HCT116 (cell line): Measurements from ENCODE around the gene S1PR2. TPM values are rescaled to one million over a fixed set of nuclear protein-coding genes. Genes with fewer than 3 reads are reported as not detected.

Experiments
- ATAC-seq: fragments of 200-7000 bp; cut with Tn5 transposase; 2 replicates; pipeline ENCODE4 v1.9.1; 2020; ENCODE audit warnings: mild to moderate bottlenecking, moderate library complexity
- BruUV-seq: library from RNA; stranded (reverse); fragments of 400-500 nt; replicated peaks from 2 replicates; lab custom pipeline; 2021; lab: Mats Ljungman, UMichigan
- CTCF ChIA-PET: fragments of 300-600 bp; sonication (Branson Sonifier 250); formaldehyde crosslinking; loops from one replicate; lab custom pipeline; 2021; ENCODE audit warnings: antibody characterized with exemption; lab: Charles Lee
- POLR2A ChIA-PET: fragments of 300-600, 350-600 bp; sonication (Branson Sonifier 250); formaldehyde crosslinking; loops from one replicate; lab custom pipeline; 2021; ENCODE audit warnings: antibody characterized with exemption; lab: Charles Lee
- RAD21 ChIA-PET, 2 experiments: fragments of 300-600 bp; sonication (Branson Sonifier 250); formaldehyde crosslinking; loops; one replicate each; lab custom pipeline; 2023; ENCODE audit warnings: low total read pairs in 2 of 2; ENCODE audit not compliant: uncharacterized antibody in 2 of 2, unreplicated experiment in 2 of 2, low non-redundant PET in 1 of 2; lab: Charles Lee
- DNase-seq: peaks from one replicate; pipeline ENCODE4 v3.0.0-alpha.2; 2010; ENCODE audit warnings: low read depth, low spot score
- H2AFZ ChIP-seq: fragments of 200-600 bp; shearing (Covaris generic), sonication (generic); 2 replicates; pipeline ENCODE4 v1.6.1; 2017; ENCODE audit warnings: low read depth, mixed run types, mixed read lengths, antibody characterized with exemption, low read length; ENCODE audit not compliant: poor library complexity, severe bottlenecking
- H3K27ac ChIP-seq: 2 replicates; pipeline ENCODE4 v1.5.1; 2012; ENCODE audit warnings: low read depth, low read length
- H3K27me3 ChIP-seq: fragments of 200-600 bp; sonication (generic); 2 replicates; pipeline ENCODE4 v1.6.1; 2016; ENCODE audit warnings: mixed run types, low read length, mixed read lengths; ENCODE audit not compliant: insufficient read depth
- H3K36me3 ChIP-seq, 2 experiments: fragments of 200-500 bp in 1 of 2; fragments of 200-600 bp in 1 of 2; sonication (Bioruptor generic) in 1 of 2; sonication (generic) in 1 of 2; 2 replicates each; pipeline versions ENCODE4 v1.5.1 to v1.6.1; 2014 to 2016; ENCODE audit warnings: low read length in 2 of 2, inconsistent platforms in 1 of 2, mixed read lengths in 1 of 2, mixed run types in 1 of 2; ENCODE audit not compliant: insufficient read depth in 2 of 2, control insufficient read depth in 1 of 2
- H3K4me1 ChIP-seq, 2 experiments: fragments of 200-600 bp in 1 of 2; sonication (generic) in 1 of 2; 2 replicates each; pipeline versions ENCODE4 v1.5.1 to v1.6.1; 2012 to 2017; ENCODE audit warnings: low read length in 2 of 2, inconsistent platforms in 1 of 2, mild to moderate bottlenecking in 1 of 2, mixed read lengths in 1 of 2, mixed run types in 1 of 2, moderate library complexity in 1 of 2; ENCODE audit not compliant: insufficient read depth in 2 of 2, control insufficient read depth in 1 of 2
- H3K4me2 ChIP-seq: fragments of 200-600 bp; sonication (generic); 2 replicates; pipeline ENCODE4 v1.6.1; 2017; ENCODE audit warnings: mixed run types, low read length, mixed read lengths
- H3K4me3 ChIP-seq, 2 experiments: fragments of 200-600 bp in 1 of 2; sonication (generic) in 1 of 2; replicated peaks in 1 of 2; 2 replicates each; pipeline ENCODE4 v1.5.1; 2011 to 2016; ENCODE audit warnings: low read length in 2 of 2, control low read depth in 1 of 2, low read depth in 1 of 2, mild to moderate bottlenecking in 1 of 2, mixed read lengths in 1 of 2, mixed run types in 1 of 2
- H3K79me2 ChIP-seq: fragments of 200-600 bp; sonication (generic); 2 replicates; pipeline ENCODE4 v1.6.1; 2017; ENCODE audit warnings: mild to moderate bottlenecking, mixed run types, low read length, moderate library complexity, mixed read lengths; ENCODE audit not compliant: insufficient read depth
- H3K9ac ChIP-seq: fragments of 200-600 bp; sonication (generic); 2 replicates; pipeline ENCODE4 v1.6.1; 2016; ENCODE audit warnings: low read length, mixed read lengths
- H3K9me2 ChIP-seq: fragments of 200-600 bp; sonication (generic), shearing (Covaris generic); 2 replicates; pipeline ENCODE4 v1.6.1; 2017; ENCODE audit warnings: mixed run types, mild to moderate bottlenecking, moderate library complexity; ENCODE audit not compliant: insufficient read depth
- H3K9me3 ChIP-seq, 2 experiments: fragments of 200-500 bp in 1 of 2; fragments of 200-600 bp in 1 of 2; sonication (Bioruptor generic) in 1 of 2; sonication (generic) in 1 of 2; 2 replicates each; pipeline ENCODE4 v1.6.1; 2014 to 2017; ENCODE audit warnings: low read length in 2 of 2, mixed read lengths in 2 of 2, inconsistent platforms in 1 of 2, low read depth in 1 of 2, mild to moderate bottlenecking in 1 of 2, mixed run types in 1 of 2, moderate library complexity in 1 of 2; ENCODE audit not compliant: control insufficient read depth in 1 of 2, insufficient read depth in 1 of 2
- H4K20me1 ChIP-seq: fragments of 200-600 bp; sonication (generic), shearing (Covaris generic); 2 replicates; pipeline ENCODE4 v1.6.1; 2017; ENCODE audit warnings: mixed run types, mild to moderate bottlenecking, moderate library complexity; ENCODE audit not compliant: insufficient read depth
- EGR1 ChIP-seq: IDR thresholded peaks from 2 replicates; pipeline ENCODE4 v1.6.1; 2012; ENCODE audit warnings: low read depth
- ELF1 ChIP-seq: IDR thresholded peaks from 2 replicates; pipeline ENCODE4 v1.6.1; 2012; ENCODE audit warnings: low read depth, borderline replicate concordance
- EZH2 ChIP-seq: fragments of 200-600 bp; sonication (generic); IDR thresholded peaks from 2 replicates; pipeline ENCODE4 v1.6.1; 2017; ENCODE audit warnings: antibody characterized with exemption, mixed run types
- EZH2phosphoT487 ChIP-seq: fragments of 200-600 bp; IDR thresholded peaks from 2 replicates; pipeline ENCODE4 v1.6.1; 2018; ENCODE audit warnings: antibody characterized with exemption, borderline replicate concordance
- FOSL1 ChIP-seq: IDR thresholded peaks from 2 replicates; pipeline ENCODE4 v1.6.1; 2012; ENCODE audit warnings: low read depth
- MAX ChIP-seq: IDR thresholded peaks from 2 replicates; pipeline ENCODE4 v1.6.1; 2012
- POLR2A ChIP-seq: IDR thresholded peaks from 2 replicates; pipeline ENCODE4 v1.7.0; 2011; ENCODE audit warnings: borderline replicate concordance; ENCODE audit not compliant: insufficient read depth, insufficient read length; ENCODE audit errors: extremely low read depth
- REST ChIP-seq: IDR thresholded peaks from 2 replicates; pipeline ENCODE4 v1.6.1; 2012; ENCODE audit warnings: low read depth
- SRF ChIP-seq: IDR thresholded peaks from 2 replicates; pipeline ENCODE4 v1.6.1; 2012; ENCODE audit warnings: low read depth
- ZFX ChIP-seq: fragments of 450-650 bp; IDR thresholded peaks from 2 replicates; pipeline ENCODE4 v1.6.1; 2017
- intact Hi-C: fragments of 100-400 bp; cut with micrococcal nuclease; formaldehyde crosslinking; loops from 2 replicates; pipeline ENCODE4 v1.10.0; 2022
- total RNA-seq: library from RNA; stranded (reverse); gene quantifications from one replicate; pipeline ENCODE4 v1.2.1, GENCODE V29; 2021; ENCODE audit not compliant: unreplicated experiment
- TF ChIP-seq, protein P1 (sequence below): IDR thresholded peaks from 2 replicates; pipeline ENCODE4 v1.6.1; 2011; ENCODE audit warnings: mild to moderate bottlenecking, low read length, moderate library complexity; ENCODE audit not compliant: insufficient replicate concordance; ENCODE audit errors: extremely low read depth

S1PR2 gene
- total RNA-seq, 1 experiment from 2014 or later = 6.1 TPM

GRCh38 chr19:10262771-10263170 is 31.6 kb upstream of the S1PR2 start:
- Histone ChIP-seq H3K36me3 (peaks cover 0 to 11% of the 10 kb centered on the region in 2 experiments; a peak in 1 of 4 replicates), H3K4me1 (peaks cover 24 to 32% of the 10 kb centered on the region in 2 experiments), H3K9me2 (no peaks in the 10 kb centered on the region), H3K9me3 (no peaks in the 10 kb centered on the region), H3K4me2 (no peak overlapping the region), H4K20me1 (no peaks in the 10 kb centered on the region; the same call in 1 of the 2 replicates), H3K27ac (no peak overlapping the region), H3K4me3 (no peak overlapping the region), H3K9ac (no peak overlapping the region), H2AFZ (no peak overlapping the region), H3K27me3 (no peaks in the 10 kb centered on the region), H3K79me2 (no peaks in the 10 kb centered on the region)
- DNase-seq = no peak
- intact Hi-C loops = no loop called here
- ChIA-PET RAD21 (interaction anchor here in 1 of 2 experiments (0.7 kb wide), 1 partner anchor 1144 kb away, joined by 3 read pairs; no protein-coding TSS in a partner anchor), CTCF (interaction anchor here (7.7 kb wide), 1 partner anchor 128 kb away, joined by 233 read pairs; no protein-coding TSS in a partner anchor), POLR2A (no interaction called here)
- TF ChIP-seq EZH2phosphoT487 (no peak), ZFX (no peak), EGR1 (no peak), SRF (no peak), FOSL1 (no peak), ELF1 (no peak), REST (no peak), EZH2 (no peak), MAX (no peak), POLR2A (no peak)
- TF ChIP-seq, protein P1, sequence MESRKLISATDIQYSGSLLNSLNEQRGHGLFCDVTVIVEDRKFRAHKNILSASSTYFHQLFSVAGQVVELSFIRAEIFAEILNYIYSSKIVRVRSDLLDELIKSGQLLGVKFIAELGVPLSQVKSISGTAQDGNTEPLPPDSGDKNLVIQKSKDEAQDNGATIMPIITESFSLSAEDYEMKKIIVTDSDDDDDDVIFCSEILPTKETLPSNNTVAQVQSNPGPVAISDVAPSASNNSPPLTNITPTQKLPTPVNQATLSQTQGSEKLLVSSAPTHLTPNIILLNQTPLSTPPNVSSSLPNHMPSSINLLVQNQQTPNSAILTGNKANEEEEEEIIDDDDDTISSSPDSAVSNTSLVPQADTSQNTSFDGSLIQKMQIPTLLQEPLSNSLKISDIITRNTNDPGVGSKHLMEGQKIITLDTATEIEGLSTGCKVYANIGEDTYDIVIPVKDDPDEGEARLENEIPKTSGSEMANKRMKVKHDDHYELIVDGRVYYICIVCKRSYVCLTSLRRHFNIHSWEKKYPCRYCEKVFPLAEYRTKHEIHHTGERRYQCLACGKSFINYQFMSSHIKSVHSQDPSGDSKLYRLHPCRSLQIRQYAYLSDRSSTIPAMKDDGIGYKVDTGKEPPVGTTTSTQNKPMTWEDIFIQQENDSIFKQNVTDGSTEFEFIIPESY = no peak
- ATAC-seq = no peak
- no TSS peak for BruUV-seq
